SK-N-SH treated with all-trans-retinoic acid at 6 μM for 48 hours (cell line): ENCODE results near the gene DENND1A.

ENCODE experiments used
- ATAC-seq: fragments of 200-7000 bp; cut with Tn5 transposase; 3 replicates; pipeline ENCODE4 v1.9.1; 2020; ENCODE audit warnings: mild to moderate bottlenecking, moderate library complexity
- ARNTL ChIP-seq: fragments of 450-650 bp; formaldehyde crosslinking; IDR thresholded peaks from 2 replicates; pipeline ENCODE4 v1.5.0; 2020; ENCODE audit warnings: low read depth, mild to moderate bottlenecking, moderate library complexity, borderline replicate concordance
- BACH2 ChIP-seq: fragments of 250-450 bp; sonication (Bioruptor Pico); IDR thresholded peaks from 2 replicates; pipeline ENCODE4 v1.9.0; 2021; ENCODE audit warnings: mild to moderate bottlenecking, borderline replicate concordance
- CSDC2 ChIP-seq: fragments of 250-450 bp; sonication (Bioruptor Pico); IDR thresholded peaks from 2 replicates; pipeline ENCODE4 v1.5.0; 2020; ENCODE audit warnings: mild to moderate bottlenecking, moderate library complexity
- ESRRG ChIP-seq: fragments of 250-450 bp; sonication (Bioruptor Pico); IDR thresholded peaks from 2 replicates; pipeline ENCODE4 v1.6.1; 2021; ENCODE audit warnings: mild to moderate bottlenecking
- GLIS3 ChIP-seq: fragments of 250-450 bp; sonication (Bioruptor Pico); IDR thresholded peaks from 2 replicates; pipeline ENCODE4 v1.5.0; 2020; ENCODE audit warnings: mild to moderate bottlenecking, moderate library complexity
- ISL1 ChIP-seq: fragments of 250-450 bp; sonication (Bioruptor Pico); IDR thresholded peaks from 2 replicates; pipeline ENCODE4 v2.1.2; 2022; ENCODE audit warnings: mild to moderate bottlenecking, moderate library complexity
- OSR1 ChIP-seq: fragments of 250-450 bp; sonication (Bioruptor Pico); IDR thresholded peaks from 2 replicates; pipeline ENCODE4 v1.8.0; 2022; ENCODE audit warnings: moderate library complexity, mild to moderate bottlenecking, inconsistent platforms
- PPARA ChIP-seq: fragments of 250-450 bp; sonication (Bioruptor Pico); IDR thresholded peaks from 2 replicates; pipeline ENCODE4 v1.5.0; 2020; ENCODE audit warnings: mild to moderate bottlenecking, borderline replicate concordance
- RARB ChIP-seq: fragments of 250-450 bp; sonication (Bioruptor Pico); IDR thresholded peaks from 2 replicates; pipeline ENCODE4 v1.8.0; 2021; ENCODE audit warnings: mild to moderate bottlenecking, moderate library complexity
- SNAI2 ChIP-seq: fragments of 250-450 bp; sonication (Bioruptor Pico); IDR thresholded peaks from 2 replicates; pipeline ENCODE4 v1.5.0; 2020; ENCODE audit warnings: mild to moderate bottlenecking, moderate library complexity
- TCF4 ChIP-seq: fragments of 250-450 bp; sonication (Bioruptor Pico); IDR thresholded peaks from 2 replicates; pipeline ENCODE4 v1.8.0; 2021; ENCODE audit warnings: mild to moderate bottlenecking, moderate library complexity, borderline replicate concordance
- TOX ChIP-seq: fragments of 250-450 bp; sonication (Bioruptor Pico); IDR thresholded peaks from 2 replicates; pipeline ENCODE4 v1.8.0; 2021; ENCODE audit warnings: mild to moderate bottlenecking, moderate library complexity, borderline replicate concordance
- TSHZ2 ChIP-seq: fragments of 250-450 bp; sonication (Bioruptor Pico); IDR thresholded peaks from 2 replicates; pipeline ENCODE4 v1.5.0; 2020; ENCODE audit warnings: mild to moderate bottlenecking, moderate library complexity
- ZC3H10 ChIP-seq: fragments of 250-450 bp; sonication (Bioruptor Pico); IDR thresholded peaks from 2 replicates; pipeline ENCODE4 v1.5.1; 2021; ENCODE audit warnings: mild to moderate bottlenecking, moderate library complexity
- ZFP3 ChIP-seq: fragments of 250-450 bp; sonication (Bioruptor Pico); IDR thresholded peaks from 2 replicates; pipeline ENCODE4 v1.5.0; 2020; ENCODE audit warnings: mild to moderate bottlenecking, moderate library complexity
- ZFP30 ChIP-seq: fragments of 450-650 bp; formaldehyde crosslinking; IDR thresholded peaks from 2 replicates; pipeline ENCODE4 v1.5.0; 2022; ENCODE audit warnings: mild to moderate bottlenecking, moderate library complexity
- ZNF565 ChIP-seq: fragments of 450-650 bp; formaldehyde crosslinking; conservative IDR thresholded peaks from 2 replicates; pipeline ENCODE4 v1.5.0; 2020; ENCODE audit warnings: low read depth, mild to moderate bottlenecking, moderate library complexity
- ZNF70 ChIP-seq: fragments of 450-650 bp; formaldehyde crosslinking; IDR thresholded peaks from 2 replicates; pipeline ENCODE4 v1.5.0; 2020; ENCODE audit warnings: mild to moderate bottlenecking, moderate library complexity
- ZNF8 ChIP-seq: fragments of 450-650 bp; formaldehyde crosslinking; IDR thresholded peaks from 2 replicates; pipeline ENCODE4 v1.5.0; 2020; ENCODE audit warnings: mild to moderate bottlenecking, moderate library complexity
- TF ChIP-seq, protein P1 (sequence below): fragments of 250-450 bp; sonication (Bioruptor Pico); IDR thresholded peaks from 2 replicates; pipeline ENCODE4 v1.5.1; 2021; ENCODE audit warnings: mild to moderate bottlenecking, moderate library complexity
- TF ChIP-seq, protein P2 (sequence below): fragments of 250-450 bp; sonication (Bioruptor Pico); IDR thresholded peaks from 2 replicates; pipeline ENCODE4 v1.8.0; 2021; ENCODE audit warnings: low read depth, mild to moderate bottlenecking, moderate library complexity, borderline replicate concordance

The DENND1A gene

GRCh38 chr9:123657099-123657498 lies 272.8 kb downstream of the DENND1A start:
- TF ChIP-seq OSR1 (CRISPR knock-in tag) (no peak), PPARA (CRISPR knock-in tag) (no peak), ESRRG (CRISPR knock-in tag) (no peak), ZNF565 (CRISPR knock-in tag) (no peak), GLIS3 (no peak), ARNTL (CRISPR knock-in tag) (no peak), ISL1 (CRISPR knock-in tag) (no peak), ZNF70 (CRISPR knock-in tag) (no peak), ZFP3 (no peak), RARB (no peak), CSDC2 (CRISPR knock-in tag) (no peak), TSHZ2 (no peak), BACH2 (no peak), SNAI2 (CRISPR knock-in tag) (no peak), ZC3H10 (CRISPR knock-in tag) (no peak), ZFP30 (CRISPR knock-in tag) (no peak), TOX (no peak)
- TF ChIP-seq, protein P1, sequence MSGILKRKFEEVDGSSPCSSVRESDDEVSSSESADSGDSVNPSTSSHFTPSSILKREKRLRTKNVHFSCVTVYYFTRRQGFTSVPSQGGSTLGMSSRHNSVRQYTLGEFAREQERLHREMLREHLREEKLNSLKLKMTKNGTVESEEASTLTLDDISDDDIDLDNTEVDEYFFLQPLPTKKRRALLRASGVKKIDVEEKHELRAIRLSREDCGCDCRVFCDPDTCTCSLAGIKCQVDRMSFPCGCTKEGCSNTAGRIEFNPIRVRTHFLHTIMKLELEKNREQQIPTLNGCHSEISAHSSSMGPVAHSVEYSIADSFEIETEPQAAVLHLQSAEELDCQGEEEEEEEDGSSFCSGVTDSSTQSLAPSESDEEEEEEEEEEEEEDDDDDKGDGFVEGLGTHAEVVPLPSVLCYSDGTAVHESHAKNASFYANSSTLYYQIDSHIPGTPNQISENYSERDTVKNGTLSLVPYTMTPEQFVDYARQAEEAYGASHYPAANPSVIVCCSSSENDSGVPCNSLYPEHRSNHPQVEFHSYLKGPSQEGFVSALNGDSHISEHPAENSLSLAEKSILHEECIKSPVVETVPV (CRISPR knock-in tag): no peak
- TF ChIP-seq, all 23 proteins: peak for 0
- no peak for ATAC-seq

DNA sequence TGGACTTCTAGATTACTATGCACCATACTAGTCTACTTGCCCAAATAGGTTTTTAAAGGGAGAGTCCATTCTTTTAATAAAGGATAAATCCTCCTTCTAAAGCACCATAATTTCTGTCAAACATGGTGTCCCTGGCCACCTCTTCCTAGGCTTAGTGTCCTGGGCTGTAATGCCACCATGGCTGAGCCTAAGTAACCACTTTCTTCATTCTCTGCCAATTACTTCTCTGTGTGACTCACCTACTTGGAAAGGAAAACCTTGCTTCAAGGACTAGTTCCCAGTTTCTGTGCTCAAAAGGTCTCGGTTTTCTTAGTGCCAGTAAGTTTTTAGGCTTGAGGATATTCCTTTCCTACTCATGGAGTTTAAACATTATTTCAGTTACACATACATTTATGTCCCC lies 273.4 kb downstream of the DENND1A start:
- ATAC-seq: no peak
- TF ChIP-seq, protein P1 (CRISPR knock-in tag): no peak
- TF ChIP-seq, protein P2, sequence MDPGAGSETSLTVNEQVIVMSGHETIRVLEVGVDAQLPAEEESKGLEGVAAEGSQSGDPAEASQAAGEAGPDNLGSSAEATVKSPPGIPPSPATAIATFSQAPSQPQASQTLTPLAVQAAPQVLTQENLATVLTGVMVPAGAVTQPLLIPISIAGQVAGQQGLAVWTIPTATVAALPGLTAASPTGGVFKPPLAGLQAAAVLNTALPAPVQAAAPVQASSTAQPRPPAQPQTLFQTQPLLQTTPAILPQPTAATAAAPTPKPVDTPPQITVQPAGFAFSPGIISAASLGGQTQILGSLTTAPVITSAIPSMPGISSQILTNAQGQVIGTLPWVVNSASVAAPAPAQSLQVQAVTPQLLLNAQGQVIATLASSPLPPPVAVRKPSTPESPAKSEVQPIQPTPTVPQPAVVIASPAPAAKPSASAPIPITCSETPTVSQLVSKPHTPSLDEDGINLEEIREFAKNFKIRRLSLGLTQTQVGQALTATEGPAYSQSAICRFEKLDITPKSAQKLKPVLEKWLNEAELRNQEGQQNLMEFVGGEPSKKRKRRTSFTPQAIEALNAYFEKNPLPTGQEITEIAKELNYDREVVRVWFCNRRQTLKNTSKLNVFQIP: no peak
- TF ChIP-seq TOX (no peak), ZFP30 (CRISPR knock-in tag) (no peak), RARB (no peak), ZC3H10 (CRISPR knock-in tag) (no peak), ZNF70 (CRISPR knock-in tag) (no peak)

- TF ChIP-seq ZFP3: no peak
- no peak for TF ChIP-seq TSHZ2
- TF ChIP-seq ZNF8 (CRISPR knock-in tag): no peak
- no peak for TF ChIP-seq TOX
- TF ChIP-seq GLIS3: no peak
- no peak for TF ChIP-seq ESRRG (CRISPR knock-in tag)
- TF ChIP-seq TCF4 (CRISPR knock-in tag): no peak
- TF ChIP-seq OSR1 (CRISPR knock-in tag): no peak
- TF ChIP-seq ZNF565 (CRISPR knock-in tag): no peak
- no peak for TF ChIP-seq BACH2
- TF ChIP-seq ZFP30 (CRISPR knock-in tag): no peak
- no peak for TF ChIP-seq SNAI2 (CRISPR knock-in tag)
- no peak for TF ChIP-seq ZC3H10 (CRISPR knock-in tag)
- TF ChIP-seq ZNF70 (CRISPR knock-in tag): no peak
- no peak for TF ChIP-seq RARB
- no peak for TF ChIP-seq ISL1 (CRISPR knock-in tag)
- TF ChIP-seq, protein P2: no peak
- TF ChIP-seq CSDC2 (CRISPR knock-in tag): no peak
- no peak for TF ChIP-seq ARNTL (CRISPR knock-in tag)
- ATAC-seq: no peak
These were observed 274.1 kb downstream of the DENND1A start for GRCh38 chr9:123655681-123656423.
